IMR-90 (cell line): ENCODE measurements around the gene CCNYL1. TPM values are rescaled to one million over a fixed set of nuclear protein-coding genes. Genes with fewer than 3 reads are reported as not detected.

Experiments
- ATAC-seq: fragments of 200-7000 bp; cut with Tn5 transposase; 2 replicates; pipeline ENCODE4 v1.9.1; 2020; ENCODE audit warnings: low read depth, mild to moderate bottlenecking, moderate library complexity
- BruUV-seq: library from RNA; stranded (reverse); fragments of 400-500 nt; replicated peaks from 2 replicates; lab custom pipeline; 2021; lab: Mats Ljungman, UMichigan
- CTCF ChIA-PET: fragments of 300-600 bp; formaldehyde crosslinking; extraction: SDS; loops from one replicate; lab custom pipeline; 2021; ENCODE audit warnings: antibody characterized with exemption; lab: Yijun Ruan, JAX
- POLR2A ChIA-PET: fragments of 300-600 bp; sonication (Branson Sonifier 250); formaldehyde crosslinking; loops from one replicate; lab custom pipeline; 2022; ENCODE audit warnings: antibody characterized with exemption; ENCODE audit not compliant: unreplicated experiment; lab: Charles Lee
- DNase-seq: peaks from one replicate; pipeline ENCODE4 v3.0.0; 2013
- H2AFZ ChIP-seq: replicated peaks from 2 replicates; pipeline ENCODE3; 2013; ENCODE audit warnings: low read length, mild to moderate bottlenecking; ENCODE audit not compliant: poor library complexity
- H2AK5ac ChIP-seq: 2 replicates; pipeline ENCODE4 v1.6.1; 2013; ENCODE audit warnings: low read depth, low read length, inconsistent platforms
- H2AK9ac ChIP-seq: replicated peaks from 2 replicates; pipeline ENCODE3; 2013; ENCODE audit warnings: mild to moderate bottlenecking, low read depth, low read length, moderate library complexity; ENCODE audit not compliant: poor library complexity
- H2BK120ac ChIP-seq: 2 replicates; pipeline ENCODE4 v1.6.1; 2013; ENCODE audit warnings: low read depth, low read length, inconsistent platforms
- H2BK15ac ChIP-seq: 3 replicates; pipeline ENCODE4 v1.6.1; 2013; ENCODE audit warnings: low read depth, low read length, inconsistent platforms
- H2BK20ac ChIP-seq: 2 replicates; pipeline ENCODE4 v1.6.1; 2013; ENCODE audit warnings: low read depth, mild to moderate bottlenecking, inconsistent platforms, low read length, moderate library complexity
- H2BK5ac ChIP-seq: 2 replicates; pipeline ENCODE4 v1.6.1; 2013; ENCODE audit warnings: mild to moderate bottlenecking, low read depth, low read length, inconsistent platforms; ENCODE audit not compliant: poor library complexity, severe bottlenecking
- H3K14ac ChIP-seq: replicated peaks from 2 replicates; pipeline ENCODE4 v1.6.1; 2013; ENCODE audit warnings: low read depth, low read length, inconsistent platforms
- H3K18ac ChIP-seq: 2 replicates; pipeline ENCODE4 v1.6.1; 2013; ENCODE audit warnings: low read depth, low read length, control low read depth
- H3K23ac ChIP-seq: 2 replicates; pipeline ENCODE4 v1.6.1; 2013; ENCODE audit warnings: low read depth, low read length, inconsistent platforms
- H3K27ac ChIP-seq: 2 replicates; pipeline ENCODE4 v1.5.1; 2013; ENCODE audit warnings: mild to moderate bottlenecking, control low read depth, low read length; ENCODE audit not compliant: insufficient read depth
- H3K27me3 ChIP-seq: 2 replicates; pipeline ENCODE4 v1.6.1; 2013; ENCODE audit warnings: low read length; ENCODE audit not compliant: control insufficient read depth, insufficient read depth
- H3K36me3 ChIP-seq: 2 replicates; pipeline ENCODE4 v1.6.1; 2013; ENCODE audit warnings: low read length, mixed read lengths; ENCODE audit not compliant: control insufficient read depth, insufficient read depth
- H3K4ac ChIP-seq: 2 replicates; pipeline ENCODE4 v1.6.1; 2013; ENCODE audit warnings: low read depth, low read length, inconsistent platforms
- H3K4me1 ChIP-seq: 2 replicates; pipeline ENCODE4 v1.6.1; 2013; ENCODE audit warnings: low read length, mixed read lengths; ENCODE audit not compliant: control insufficient read depth, insufficient read depth
- H3K4me2 ChIP-seq: 2 replicates; pipeline ENCODE4 v1.6.1; 2013; ENCODE audit warnings: low read depth, mild to moderate bottlenecking, control low read depth, low read length, moderate library complexity
- H3K4me3 ChIP-seq: 2 replicates; pipeline ENCODE4 v1.5.1; 2013; ENCODE audit warnings: low read depth, mild to moderate bottlenecking, control low read depth, low read length, moderate library complexity; ENCODE audit not compliant: insufficient read depth
- H3K56ac ChIP-seq: 2 replicates; pipeline ENCODE4 v1.6.1; 2013; ENCODE audit warnings: low read length, inconsistent platforms; ENCODE audit not compliant: insufficient read depth; ENCODE audit errors: extremely low read depth
- H3K79me1 ChIP-seq, 2 experiments: 2 replicates each; pipeline ENCODE4 v1.6.1; 2013; ENCODE audit warnings: low read length in 2 of 2, inconsistent platforms in 1 of 2, low read depth in 1 of 2
- H3K9ac ChIP-seq: 2 replicates; pipeline ENCODE4 v1.6.1; 2013; ENCODE audit warnings: low read depth, low read length, control low read depth
- H3K9me1 ChIP-seq: 2 replicates; pipeline ENCODE4 v1.6.1; 2013; ENCODE audit warnings: low read length, inconsistent platforms; ENCODE audit not compliant: insufficient read depth
- H3K9me3 ChIP-seq: 2 replicates; pipeline ENCODE4 v1.6.1; 2013; ENCODE audit warnings: low read length; ENCODE audit not compliant: control insufficient read depth, insufficient read depth
- H4K20me1 ChIP-seq: 2 replicates; pipeline ENCODE4 v1.6.1; 2013; ENCODE audit warnings: low read length, inconsistent platforms; ENCODE audit not compliant: insufficient read depth
- H4K5ac ChIP-seq: 2 replicates; pipeline ENCODE4 v1.6.1; 2013; ENCODE audit warnings: mild to moderate bottlenecking, low read depth, low read length, control low read depth
- H4K8ac ChIP-seq, 2 experiments: 2 replicates each; pipeline ENCODE4 v1.6.1; 2013; ENCODE audit warnings: low read depth in 2 of 2, low read length in 2 of 2, control low read depth in 1 of 2, inconsistent platforms in 1 of 2
- H4K91ac ChIP-seq: 2 replicates; pipeline ENCODE4 v1.6.1; 2013; ENCODE audit warnings: low read depth, low read length, inconsistent platforms; ENCODE audit not compliant: insufficient read depth
- BHLHE40 ChIP-seq: fragments of 150-350 bp; IDR thresholded peaks from 2 replicates; pipeline ENCODE4 v1.6.1; 2016; ENCODE audit warnings: mild to moderate bottlenecking, low read depth, low read length
- CEBPB ChIP-seq: IDR thresholded peaks from 2 replicates; pipeline ENCODE4 v1.6.1; 2012; ENCODE audit warnings: low read depth, low read length, improper control_type of control experiment
- CHD1 ChIP-seq: IDR thresholded peaks from 2 replicates; pipeline ENCODE4 v1.6.1; 2012; ENCODE audit warnings: low read depth, low read length, improper control_type of control experiment
- ELK1 ChIP-seq: fragments of 150-350 bp; IDR thresholded peaks from 2 replicates; pipeline ENCODE4 v1.6.1; 2016; ENCODE audit warnings: low read depth, mild to moderate bottlenecking, low read length, moderate library complexity, borderline replicate concordance
- MAFK ChIP-seq: IDR thresholded peaks from 2 replicates; pipeline ENCODE4 v1.6.1; 2012; ENCODE audit warnings: low read depth, low read length, improper control_type of control experiment
- MXI1 ChIP-seq: IDR thresholded peaks from 2 replicates; pipeline ENCODE4 v1.6.1; 2012; ENCODE audit warnings: low read depth, mild to moderate bottlenecking, low read length, moderate library complexity, borderline replicate concordance
- NFE2L2 ChIP-seq: fragments of 150-350 bp; IDR thresholded peaks from 2 replicates; pipeline ENCODE4 v1.6.1; 2016; ENCODE audit warnings: low read depth, mild to moderate bottlenecking, low read length
- SMC3 ChIP-seq: fragments of 150-350 bp; IDR thresholded peaks from 2 replicates; pipeline ENCODE4 v1.6.1; 2016; ENCODE audit warnings: low read depth, mild to moderate bottlenecking, antibody characterized with exemption, low read length, moderate library complexity
- USF2 ChIP-seq: fragments of 150-350 bp; IDR thresholded peaks from 2 replicates; pipeline ENCODE4 v1.6.1; 2017; ENCODE audit warnings: mild to moderate bottlenecking, antibody characterized with exemption, low read length, low read depth
- WGBS, 2 experiments: methylation state at CpG; one replicate each; pipeline versions ENCODE4 v1.1.5 to v1.1.7; 2013; ENCODE audit warnings: missing lambda C conversion rate in 2 of 2; ENCODE audit not compliant: insufficient read length in 1 of 2; ENCODE audit errors: extremely low coverage in 2 of 2; 5-methylcytosine and 5-hydroxymethylcytosine counted together
- dilution Hi-C: fragments of 300-500 bp; cut with HindIII; formaldehyde crosslinking; loops from one replicate; pipeline ENCODE4 v1.14.3; 2018; ENCODE audit warnings: low sequenced_read_pairs; ENCODE audit not compliant: unreplicated experiment
- in situ Hi-C: fragments of 300-500 bp; cut with MboI; formaldehyde crosslinking; loops from 3 replicates; pipeline ENCODE4 v1.14.3; 2019; ENCODE audit warnings: low sequenced_read_pairs, inconsistent platforms, mixed read lengths
- intact Hi-C: fragments of 100-400 bp; cut with micrococcal nuclease; formaldehyde crosslinking; loops from 2 replicates; pipeline ENCODE4 v1.10.0; 2022
- polyA plus RNA-seq, 3 experiments: library from polyadenylated mRNA; depleted of rRNA; stranded (reverse); fragments of >200 nt; gene quantifications; 2 replicates each; pipeline ENCODE4 v1.2.3, GENCODE V29; 2012; ENCODE audit warnings: low replicate concordance in 1 of 3
- total RNA-seq: library from RNA; depleted of rRNA; stranded (reverse); fragments of >200 nt; gene quantifications from 2 replicates; pipeline ENCODE4 v1.2.3, GENCODE V29; 2012

CCNYL1 gene
- total and polyA plus RNA-seq, 2 of the 4 experiments (the other 2 are of a cell fraction): 5.4 to 7.3 TPM

GRCh38 chr2:207704078-207704477 is 7.4 kb upstream of the CCNYL1 start:
- H2BK20ac ChIP-seq: no peak overlapping the region
- no peak overlapping the region for H3K27ac ChIP-seq
- POLR2A ChIA-PET: no interaction called here
- no TSS peak for BruUV-seq
- no peak overlapping the region for H2AK9ac ChIP-seq
- H3K36me3 ChIP-seq: no peaks in the 10 kb centered on the region
- no peaks in the 10 kb centered on the region for H3K9me1 ChIP-seq
- no peak overlapping the region for H3K4ac ChIP-seq
- H3K14ac ChIP-seq: no peak overlapping the region
- H2AK5ac ChIP-seq: no peak overlapping the region
- H3K18ac ChIP-seq: no peak overlapping the region
- ATAC-seq (no peak), DNase-seq (no peak)
- CTCF ChIA-PET: interaction anchor here (0.7 kb wide), 1 partner anchor 12 kb away, joined by 4 read pairs; no protein-coding TSS in a partner anchor
- no peaks in the 10 kb centered on the region for H3K9me3 ChIP-seq
- no peaks in the 10 kb centered on the region for H4K20me1 ChIP-seq
- no peak overlapping the region for H2BK15ac ChIP-seq
- H2BK5ac ChIP-seq: no peak overlapping the region
- WGBS, 2 experiments: no CpG with 5 or more reads among the region's 3 CpGs
- H3K4me3 ChIP-seq: no peak overlapping the region
- H3K27me3 ChIP-seq: peaks cover 5% of the 10 kb centered on the region
- H4K5ac ChIP-seq: no peak overlapping the region
- no peak overlapping the region for H3K56ac ChIP-seq
- no peak overlapping the region for H2BK120ac ChIP-seq
- TF ChIP-seq MXI1 (no peak), CEBPB (no peak), CHD1 (no peak), ELK1 (no peak), MAFK (no peak), BHLHE40 (no peak), NFE2L2 (no peak), SMC3 (no peak), USF2 (no peak)
- no peaks in the 10 kb centered on the region for H3K79me1 ChIP-seq
- in situ Hi-C loops: loop anchor here (25.0 kb wide), 1 partner anchor 542 kb away; the partner anchor contains the start of gene KLF7
- no peak overlapping the region for H4K91ac ChIP-seq
- intact Hi-C loops: no loop called here
- no peaks in the 10 kb centered on the region for H3K4me1 ChIP-seq
- H3K23ac ChIP-seq: no peak overlapping the region
- dilution Hi-C loops: no loop called here
- no peak overlapping the region for H3K9ac ChIP-seq
- no peak overlapping the region for H2AFZ ChIP-seq
- no peak overlapping the region for H4K8ac ChIP-seq
- H3K4me2 ChIP-seq: no peak overlapping the region
